ENCODE results near the gene C19orf33.

GRCh38 chr19:38307597-38307996 lies 3.5 kb downstream of the C19orf33 start:
- TF ChIP-seq CTCF (IDR thresholded peaks at IDR 0.05): no peak
- no peak for TF ChIP-seq POLR2A (IDR thresholded peaks at IDR 0.05)

Data from esophagus squamous epithelium (tissue), 4 donors.